ENCODE measurements around the gene GRIN1.

DNA sequence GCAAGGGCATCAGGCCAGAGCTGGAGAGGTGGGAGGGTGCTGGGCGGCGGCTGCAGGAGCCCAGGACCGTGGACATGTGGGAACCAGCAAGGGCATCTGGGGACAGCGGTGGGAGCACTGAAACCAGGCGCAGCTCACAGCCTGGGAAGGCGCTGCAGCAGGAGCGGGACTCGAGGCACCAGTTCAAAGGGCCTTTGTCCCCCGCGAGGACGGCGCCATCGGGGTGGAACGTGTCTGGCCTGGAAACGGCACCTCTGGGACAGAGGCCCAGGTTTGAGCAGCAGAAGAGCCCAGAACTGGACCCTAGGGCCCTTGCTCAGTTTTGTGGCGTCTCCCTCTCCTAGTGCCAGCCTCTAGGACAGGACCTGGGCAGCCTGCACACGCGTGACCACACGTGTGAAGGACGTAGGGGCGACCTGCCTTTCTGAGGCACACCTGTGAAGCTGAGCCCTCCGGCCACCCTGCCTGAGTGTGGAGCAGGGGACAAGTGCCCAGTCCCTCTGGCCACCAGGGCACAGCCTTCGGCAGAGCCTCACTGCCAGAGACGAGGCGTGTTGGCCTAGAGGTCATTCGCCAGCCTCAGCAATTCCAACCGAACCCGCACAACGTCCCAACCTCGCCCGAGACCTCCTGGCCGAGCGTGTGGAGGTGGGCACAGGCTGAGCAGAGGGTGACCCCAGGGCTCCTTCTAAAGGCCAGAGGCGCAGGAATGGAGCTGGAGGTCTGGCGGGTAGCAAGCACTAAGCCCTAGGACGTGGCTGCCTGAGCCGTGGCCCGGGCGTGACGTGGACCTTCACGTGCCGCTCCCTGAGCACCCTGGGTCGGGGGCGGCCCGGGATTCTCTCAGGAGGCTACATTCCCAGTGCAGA, 35.1 kb downstream of the GRIN1 start:
- TF ChIP-seq, protein P1, sequence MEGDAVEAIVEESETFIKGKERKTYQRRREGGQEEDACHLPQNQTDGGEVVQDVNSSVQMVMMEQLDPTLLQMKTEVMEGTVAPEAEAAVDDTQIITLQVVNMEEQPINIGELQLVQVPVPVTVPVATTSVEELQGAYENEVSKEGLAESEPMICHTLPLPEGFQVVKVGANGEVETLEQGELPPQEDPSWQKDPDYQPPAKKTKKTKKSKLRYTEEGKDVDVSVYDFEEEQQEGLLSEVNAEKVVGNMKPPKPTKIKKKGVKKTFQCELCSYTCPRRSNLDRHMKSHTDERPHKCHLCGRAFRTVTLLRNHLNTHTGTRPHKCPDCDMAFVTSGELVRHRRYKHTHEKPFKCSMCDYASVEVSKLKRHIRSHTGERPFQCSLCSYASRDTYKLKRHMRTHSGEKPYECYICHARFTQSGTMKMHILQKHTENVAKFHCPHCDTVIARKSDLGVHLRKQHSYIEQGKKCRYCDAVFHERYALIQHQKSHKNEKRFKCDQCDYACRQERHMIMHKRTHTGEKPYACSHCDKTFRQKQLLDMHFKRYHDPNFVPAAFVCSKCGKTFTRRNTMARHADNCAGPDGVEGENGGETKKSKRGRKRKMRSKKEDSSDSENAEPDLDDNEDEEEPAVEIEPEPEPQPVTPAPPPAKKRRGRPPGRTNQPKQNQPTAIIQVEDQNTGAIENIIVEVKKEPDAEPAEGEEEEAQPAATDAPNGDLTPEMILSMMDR (conservative IDR thresholded peaks at IDR 0.05; ENCODE audit: low read depth, low read length) = no peak
- TF ChIP-seq EZH2 (IDR thresholded peaks at IDR 0.05; ENCODE audit: borderline replicate concordance, low read depth, low read length, poor library complexity, severe bottlenecking) = no peak

Data from A673 (cell line).